NCI-H2029 treated with DMSO at 0.1 percent for 48 hours (cell line): ENCODE results near the gene COL20A1.

ENCODE experiments used
- DNase-seq: peaks from one replicate; lab custom pipeline; 2025; lab: John Stamatoyannopoulos, UW

The COL20A1 gene

DNA sequence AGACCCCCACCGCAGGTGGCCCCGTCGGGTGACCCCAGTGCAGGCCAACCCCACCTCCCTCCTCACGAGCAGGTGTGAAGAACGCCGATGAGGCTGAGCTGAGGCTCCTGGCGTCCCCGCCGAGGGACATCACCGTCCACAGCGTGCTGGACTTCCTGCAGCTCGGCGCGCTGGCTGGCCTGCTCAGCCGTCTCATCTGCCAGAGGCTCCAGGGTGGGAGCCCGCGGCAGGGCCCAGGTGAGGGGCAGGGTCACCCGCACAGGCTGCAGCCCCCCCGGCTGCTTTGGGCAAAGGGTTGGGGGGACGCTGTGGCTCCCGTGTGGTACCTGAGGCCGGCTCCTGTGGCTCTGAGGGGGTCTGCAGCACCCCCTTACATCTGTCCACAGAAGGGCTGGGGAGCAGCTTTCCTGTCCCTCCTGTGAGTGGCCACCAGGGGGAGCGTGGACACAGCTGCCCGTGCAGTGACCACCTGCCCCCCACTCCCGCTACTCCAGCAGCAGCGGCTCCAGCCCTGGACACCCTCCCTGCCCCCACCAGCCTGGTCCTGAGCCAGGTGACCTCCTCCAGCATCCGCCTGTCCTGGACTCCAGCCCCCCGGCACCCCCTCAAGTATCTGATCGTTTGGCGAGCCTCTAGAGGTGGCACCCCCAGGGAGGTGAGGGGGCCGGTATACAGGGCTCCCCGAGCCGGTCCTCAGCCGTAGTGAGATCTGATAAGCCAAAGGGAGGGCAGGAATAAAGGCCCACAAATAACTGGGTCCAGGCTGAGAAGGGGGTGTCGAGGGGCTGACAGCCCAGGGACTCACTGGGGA lies 16.5 kb downstream of the COL20A1 start:
- peak; percentile 5 for DNase-seq

GRCh38 chr20:63310265-63310991 lies 17.4 kb downstream of the COL20A1 start:
- DNase-seq, result no peak

DNA sequence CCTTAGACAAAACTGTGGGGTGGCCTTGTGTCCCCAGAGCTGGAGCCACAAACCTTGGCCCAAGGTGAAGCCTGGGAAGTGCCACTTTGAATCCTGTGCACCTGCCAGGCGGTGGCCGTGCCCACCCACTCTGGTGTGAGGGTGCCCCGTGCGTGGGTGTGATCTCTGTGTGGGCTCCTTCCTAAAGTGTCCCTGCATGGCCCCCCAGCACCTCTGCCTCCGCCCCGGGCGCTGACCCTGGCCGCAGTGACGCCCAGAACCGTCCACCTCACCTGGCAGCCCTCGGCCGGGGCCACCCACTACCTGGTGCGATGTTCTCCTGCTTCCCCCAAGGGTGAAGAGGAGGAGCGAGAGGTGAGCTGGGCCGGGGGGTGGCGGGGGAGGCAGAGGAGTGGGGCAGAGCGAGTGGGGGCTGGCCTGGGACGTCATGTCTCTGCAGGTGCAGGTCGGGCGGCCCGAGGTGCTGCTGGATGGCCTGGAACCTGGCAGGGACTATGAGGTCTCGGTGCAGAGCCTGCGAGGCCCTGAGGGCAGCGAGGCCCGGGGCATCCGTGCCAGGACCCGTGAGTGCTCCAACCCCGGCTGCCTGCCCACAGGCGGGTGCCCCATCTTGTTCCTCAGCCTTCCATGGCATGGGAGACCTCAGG lies 18.3 kb downstream of the COL20A1 start:
- no peak for DNase-seq

DNA sequence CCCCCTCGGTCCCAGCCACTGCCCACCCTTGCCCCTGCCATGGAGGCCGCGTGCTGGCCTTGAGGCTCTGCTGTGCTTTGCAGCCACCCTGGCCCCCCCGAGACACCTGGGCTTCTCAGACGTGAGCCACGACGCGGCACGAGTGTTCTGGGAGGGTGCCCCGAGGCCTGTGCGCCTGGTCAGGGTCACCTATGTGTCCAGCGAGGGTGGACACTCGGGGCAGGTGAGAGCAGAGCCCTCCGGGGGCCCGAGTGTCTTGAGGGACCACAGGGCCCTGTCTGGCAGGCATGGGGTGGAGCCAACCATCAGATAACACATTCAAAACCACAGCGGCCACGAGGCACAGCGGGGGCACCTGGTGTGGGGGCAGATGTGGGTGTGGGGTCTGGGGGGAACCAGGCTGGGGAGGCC lies 18.9 kb downstream of the COL20A1 start:
- no peak for DNase-seq

- no peak for DNase-seq
These were observed 19.3 kb downstream of the COL20A1 start for GRCh38 chr20:63312273-63312672.

DNA sequence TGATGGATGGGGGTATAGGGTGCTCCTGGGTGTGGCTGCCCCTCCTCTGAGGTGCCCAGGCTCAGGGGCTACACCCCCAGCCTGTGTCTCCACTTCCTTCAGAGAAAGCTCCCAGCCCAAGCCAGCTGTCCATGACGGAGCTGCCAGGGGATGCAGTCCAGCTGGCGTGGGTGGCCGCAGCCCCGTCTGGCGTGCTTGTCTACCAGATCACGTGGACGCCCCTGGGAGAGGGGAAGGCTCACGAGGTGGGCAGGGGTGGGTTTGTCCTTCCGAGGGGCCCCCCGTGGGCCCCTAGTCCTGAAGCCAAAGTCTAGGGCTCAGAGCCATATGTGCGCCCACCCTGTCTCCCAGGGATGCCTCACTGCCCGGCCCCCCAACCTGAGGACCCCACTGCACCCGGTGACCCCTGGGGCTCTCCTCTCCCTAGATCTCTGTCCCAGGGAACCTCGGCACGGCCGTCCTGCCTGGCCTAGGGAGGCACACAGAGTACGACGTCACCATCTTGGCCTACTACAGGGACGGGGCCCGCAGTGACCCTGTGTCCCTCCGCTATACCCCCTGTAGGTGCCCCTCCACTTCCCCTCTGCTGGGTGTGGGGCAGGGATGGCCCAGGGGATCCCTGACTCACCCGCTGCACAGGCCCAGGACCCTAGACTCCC lies 19.8 kb downstream of the COL20A1 start:
- no peak for DNase-seq

DNA sequence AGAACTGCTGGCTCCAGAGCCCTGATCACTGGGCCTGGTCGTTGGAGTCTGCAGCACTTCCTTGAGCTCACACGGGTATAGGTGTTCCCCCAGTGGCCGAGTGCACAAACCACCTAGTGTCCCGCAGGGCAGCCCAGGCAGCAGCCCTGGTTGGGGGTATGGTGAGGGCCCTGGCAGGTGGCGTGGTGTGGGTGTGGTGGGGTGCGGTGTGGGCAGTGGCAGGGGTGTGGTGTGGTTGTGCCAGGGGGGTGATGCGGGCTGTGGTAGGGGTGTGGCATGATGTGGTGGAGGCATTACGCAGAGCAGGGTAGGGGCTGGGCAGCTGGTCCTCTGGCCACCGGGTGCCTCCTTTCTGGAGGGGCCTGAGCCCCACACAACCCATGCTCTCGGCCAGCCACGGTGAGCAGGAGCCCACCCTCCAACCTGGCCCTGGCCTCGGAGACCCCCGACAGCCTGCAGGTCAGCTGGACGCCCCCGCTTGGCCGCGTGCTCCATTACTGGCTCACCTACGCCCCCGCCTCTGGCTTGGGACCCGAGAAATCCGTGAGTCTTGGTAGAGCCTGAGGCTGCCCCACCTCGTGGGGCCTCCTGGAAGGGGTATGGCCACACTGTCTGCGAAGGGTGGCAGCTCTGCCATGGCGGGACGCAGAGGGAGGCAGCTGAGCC lies 20.5 kb downstream of the COL20A1 start:
- no peak for DNase-seq

- DNase-seq, result no peak
These were observed 21.1 kb downstream of the COL20A1 start for GRCh38 chr20:63314015-63314471.

DNA sequence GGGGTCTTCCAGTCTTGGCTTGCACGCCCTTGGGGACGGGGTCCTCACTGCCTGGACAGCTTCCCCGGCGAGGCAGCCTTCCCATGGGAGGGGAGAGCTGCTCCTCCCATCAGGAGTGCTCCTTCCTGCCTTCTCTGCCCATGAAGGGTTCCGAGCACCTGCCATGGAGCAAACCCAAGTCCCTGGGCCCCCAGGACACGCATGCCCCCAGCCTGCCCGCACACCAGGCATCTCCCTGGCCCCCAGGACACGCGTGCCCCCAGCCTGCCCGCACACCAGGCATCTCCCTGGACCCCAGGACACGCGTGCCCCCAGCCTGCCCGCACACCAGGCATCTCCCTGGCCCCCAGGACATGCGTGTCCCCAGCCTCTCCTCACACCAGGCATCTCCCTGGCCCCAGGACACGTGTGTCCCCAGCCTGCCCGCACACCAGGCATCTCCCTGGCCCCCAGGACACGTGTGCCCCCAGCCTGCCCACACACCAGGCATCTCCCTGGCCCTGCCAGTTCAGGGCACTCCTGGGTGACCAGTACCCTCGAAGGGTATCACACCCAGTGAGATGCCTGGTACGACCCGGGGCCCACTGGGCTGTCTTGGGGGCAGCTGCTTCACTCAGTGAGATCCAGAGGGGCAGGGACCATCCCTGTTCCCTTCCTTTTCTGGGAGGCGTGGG lies 21.7 kb downstream of the COL20A1 start:
- DNase-seq, result no peak

DNA sequence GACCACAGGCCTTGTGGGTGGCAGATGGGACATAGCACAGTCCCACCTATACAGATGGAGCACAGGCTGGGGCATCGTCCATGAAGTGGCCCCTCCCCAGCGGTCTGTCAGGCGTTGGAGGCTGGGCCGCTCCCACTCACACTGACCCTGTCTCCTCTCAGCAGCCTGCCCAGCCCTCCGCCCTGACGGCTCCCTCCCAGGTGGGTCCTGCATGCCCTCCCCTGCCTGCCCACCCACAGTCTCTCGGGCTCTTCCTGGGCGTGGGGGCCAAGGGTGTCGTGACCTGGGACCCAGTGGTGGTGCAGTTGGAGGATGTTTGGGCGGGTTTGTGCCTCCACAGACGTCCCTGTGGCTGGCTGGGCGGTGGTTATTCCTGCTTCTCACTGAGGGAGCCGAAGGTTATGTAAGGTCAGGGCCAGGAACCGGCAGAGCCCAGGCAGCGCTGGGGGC lies 22.3 kb downstream of the COL20A1 start:
- no peak for DNase-seq

GRCh38 chr20:63315731-63316491 lies 22.9 kb downstream of the COL20A1 start:
- DNase-seq, result no peak

DNA sequence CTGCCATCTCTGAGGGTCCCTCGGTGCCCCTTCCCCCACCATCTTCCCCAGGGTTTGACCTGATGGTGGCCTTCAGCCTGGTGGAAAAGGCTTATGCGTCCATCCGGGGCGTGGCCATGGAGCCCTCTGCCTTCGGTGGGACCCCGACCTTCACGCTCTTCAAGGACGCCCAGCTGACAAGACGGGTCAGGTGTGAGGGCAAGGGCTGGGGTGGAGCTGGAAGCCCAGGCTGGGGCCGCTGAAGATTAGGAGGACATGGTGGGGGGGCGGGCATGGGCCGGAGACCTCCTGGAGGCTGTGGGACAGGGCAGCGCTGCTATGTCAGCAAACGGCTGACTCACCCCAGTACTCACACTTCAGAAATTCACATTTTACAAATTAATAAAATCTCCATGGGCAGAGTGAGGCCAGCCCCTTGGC lies 23.5 kb downstream of the COL20A1 start:
- no peak for DNase-seq

DNA sequence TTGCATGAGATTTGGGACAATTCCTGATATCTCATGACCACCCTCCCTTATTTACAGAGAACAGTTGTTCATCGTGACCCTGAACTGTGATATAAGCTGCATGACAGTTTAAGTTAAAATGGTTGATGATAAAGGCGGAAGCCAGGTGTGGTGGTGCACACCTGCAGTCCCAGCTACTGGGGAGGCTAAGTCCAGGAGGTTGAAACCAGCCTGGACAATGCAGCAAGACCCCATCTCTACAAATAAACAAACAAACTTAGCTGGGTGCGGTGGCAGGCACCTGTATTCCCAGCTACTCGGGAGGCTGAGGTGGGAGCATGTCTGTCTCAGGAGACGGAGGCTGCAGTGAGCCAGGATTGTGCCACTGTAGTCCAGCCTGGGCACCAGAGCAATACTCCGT lies 24.1 kb downstream of the COL20A1 start:
- DNase-seq, result no peak

GRCh38 chr20:63317601-63318291 lies 24.8 kb downstream of the COL20A1 start:
- DNase-seq, result no peak

DNA sequence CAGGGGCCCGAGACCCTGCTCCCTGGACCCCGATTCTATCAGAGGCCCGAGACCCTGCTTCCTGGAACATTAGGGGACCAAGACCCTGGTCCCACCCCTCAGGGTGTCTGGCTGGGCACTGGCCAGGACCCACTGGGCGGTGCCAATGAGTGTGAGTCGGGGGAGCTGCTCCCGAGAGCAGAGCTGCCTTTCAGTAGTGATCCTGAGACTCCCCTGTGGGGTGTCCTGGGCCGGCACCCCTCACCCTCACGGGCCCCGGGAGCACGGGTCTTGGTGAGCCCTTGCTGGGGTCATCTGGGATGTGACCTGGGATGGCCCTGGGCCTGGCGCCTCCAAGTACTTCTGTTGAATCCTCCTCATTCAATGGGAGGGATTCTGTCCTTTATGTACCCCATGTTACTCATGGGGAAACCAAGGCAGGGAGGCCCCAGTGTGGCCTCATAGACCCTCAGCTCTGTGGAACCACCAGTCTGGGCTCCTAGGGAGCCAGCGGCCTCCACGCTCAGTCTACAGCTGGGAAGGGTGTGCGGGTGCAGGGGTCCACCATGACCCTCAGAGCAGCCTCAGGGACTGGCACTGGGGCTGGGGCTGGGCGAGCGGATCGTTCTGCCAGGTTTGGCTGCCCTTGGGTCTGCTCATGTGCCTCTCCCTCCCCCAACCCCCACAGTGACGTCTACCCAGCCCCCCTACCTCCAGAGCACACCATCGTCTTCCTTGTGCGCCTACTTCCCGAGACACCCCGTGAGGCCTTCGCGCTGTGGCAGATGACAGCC lies 25.6 kb downstream of the COL20A1 start:
- DNase-seq, result no peak

- DNase-seq, result no peak
These were observed 26.4 kb downstream of the COL20A1 start for GRCh38 chr20:63319164-63320040.

DNA sequence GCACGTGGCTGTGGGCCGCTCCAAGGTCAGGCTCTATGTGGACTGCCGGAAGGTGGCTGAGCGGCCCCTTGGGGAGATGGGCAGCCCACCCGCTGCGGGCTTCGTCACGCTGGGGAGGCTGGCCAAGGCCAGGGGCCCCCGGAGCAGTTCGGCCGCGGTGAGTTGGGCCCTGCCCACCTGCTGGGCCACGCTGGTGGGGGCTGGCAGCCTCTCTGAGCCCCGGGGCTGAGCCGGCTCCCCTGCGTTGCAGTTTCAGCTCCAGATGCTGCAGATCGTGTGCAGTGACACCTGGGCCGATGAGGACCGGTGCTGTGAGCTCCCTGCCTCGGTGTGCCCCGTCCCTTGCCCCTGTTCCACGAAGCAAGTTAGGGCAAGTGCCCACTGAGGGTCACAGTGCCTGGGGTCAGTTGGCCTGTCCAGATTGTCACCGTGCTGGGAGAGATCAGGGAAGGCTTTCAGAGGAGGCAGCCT lies 27.1 kb downstream of the COL20A1 start:
- DNase-seq, result no peak
